OCI-LY7 (cell line): ENCODE measurements around the gene ANAPC5. TPM values are rescaled to one million over a fixed set of nuclear protein-coding genes. Genes with fewer than 3 reads are reported as not detected.

Experiments
- BruUV-seq: library from RNA; stranded (reverse); fragments of 400-500 nt; replicated peaks from 2 replicates; lab custom pipeline; 2021; lab: Mats Ljungman, UMichigan
- CTCF ChIA-PET: fragments of 300-600 bp; sonication (Branson Sonifier 250); formaldehyde crosslinking; loops from one replicate; lab custom pipeline; 2022; ENCODE audit warnings: antibody characterized with exemption; ENCODE audit not compliant: unreplicated experiment; lab: Charles Lee
- POLR2A ChIA-PET: fragments of 300-600 bp; sonication (Branson Sonifier 250); formaldehyde crosslinking; loops from one replicate; lab custom pipeline; 2022; ENCODE audit warnings: antibody characterized with exemption; lab: Charles Lee
- DNase-seq: peaks from one replicate; pipeline ENCODE4 v3.0.0-alpha.2; 2015; ENCODE audit warnings: low spot score
- H2AFZ ChIP-seq: fragments of 200-600 bp; sonication (generic), shearing (Covaris generic); 2 replicates; pipeline ENCODE4 v1.6.1; 2014; ENCODE audit warnings: mild to moderate bottlenecking, antibody characterized with exemption, low read length, moderate library complexity
- H3K27ac ChIP-seq: fragments of 200-600 bp; sonication (generic); 2 replicates; pipeline ENCODE4 v1.5.1; 2014; ENCODE audit warnings: mixed run types, low read depth, mild to moderate bottlenecking, moderate library complexity, low read length, inconsistent platforms; ENCODE audit not compliant: poor library complexity, severe bottlenecking
- H3K36me3 ChIP-seq: fragments of 200-600 bp; sonication (generic); 2 replicates; pipeline ENCODE4 v1.6.1; 2014; ENCODE audit warnings: mild to moderate bottlenecking, antibody characterized with exemption, low read length, moderate library complexity, mixed read lengths; ENCODE audit not compliant: insufficient read depth
- H3K4me1 ChIP-seq: fragments of 200-600 bp; sonication (generic); 2 replicates; pipeline ENCODE4 v1.5.1; 2014; ENCODE audit warnings: mild to moderate bottlenecking, low read length; ENCODE audit not compliant: insufficient read depth, poor library complexity, severe bottlenecking
- H3K4me2 ChIP-seq: fragments of 200-600 bp; sonication (generic); 2 replicates; pipeline ENCODE4 v1.6.1; 2014; ENCODE audit warnings: mild to moderate bottlenecking, low read length
- H3K4me3 ChIP-seq: fragments of 200-600 bp; sonication (generic); 2 replicates; pipeline ENCODE4 v1.5.1; 2014; ENCODE audit warnings: mild to moderate bottlenecking, low read depth, low read length; ENCODE audit not compliant: poor library complexity, severe bottlenecking
- H3K79me2 ChIP-seq: fragments of 200-600 bp; sonication (generic); 2 replicates; pipeline ENCODE4 v1.6.1; 2016; ENCODE audit warnings: low read depth, mild to moderate bottlenecking, low read length, moderate library complexity, mixed read lengths; ENCODE audit not compliant: insufficient read depth
- H3K9me2 ChIP-seq: fragments of 200-600 bp; sonication (generic); 2 replicates; pipeline ENCODE4 v1.6.1; 2016; ENCODE audit warnings: mild to moderate bottlenecking, low read length, mixed read lengths; ENCODE audit not compliant: insufficient read depth
- H3K9me3 ChIP-seq: fragments of 200-600 bp; sonication (generic); 2 replicates; pipeline ENCODE4 v1.6.1; 2014; ENCODE audit warnings: mild to moderate bottlenecking, mixed run types, low read length, mixed read lengths
- H4K20me1 ChIP-seq: fragments of 200-600 bp; sonication (generic); 2 replicates; pipeline ENCODE4 v1.6.1; 2014; ENCODE audit warnings: mild to moderate bottlenecking, antibody characterized with exemption, low read length, moderate library complexity, mixed read lengths; ENCODE audit not compliant: insufficient read depth
- EZH2phosphoT487 ChIP-seq: fragments of 200-600 bp; sonication (generic); IDR thresholded peaks from 2 replicates; pipeline ENCODE4 v1.6.1; 2018; ENCODE audit warnings: low read depth, borderline replicate concordance, mild to moderate bottlenecking, mixed run types, antibody characterized with exemption, low read length, moderate library complexity, mixed read lengths
- intact Hi-C: fragments of 100-400 bp; cut with micrococcal nuclease; formaldehyde crosslinking; loops from one replicate; pipeline ENCODE4 v1.10.0; 2022; ENCODE audit not compliant: unreplicated experiment
- total RNA-seq, 2 experiments: library from RNA; depleted of rRNA in 1 of 2; stranded (reverse); fragments of >200 nt in 1 of 2; shearing (Covaris generic) in 1 of 2; gene quantifications; 2 replicates each; pipeline ENCODE4 v1.2.3, GENCODE V29; 2014 to 2022
- TF ChIP-seq, protein P1 (sequence below): fragments of 200-600 bp; sonication (generic); conservative IDR thresholded peaks from 2 replicates; pipeline ENCODE4 v1.5.1; 2014; ENCODE audit warnings: mild to moderate bottlenecking, antibody characterized with exemption, low read length, moderate library complexity, mixed read lengths

The ANAPC5 gene
- total RNA-seq, 2 experiments from 2014 or later, result 186 to 217 TPM

DNA sequence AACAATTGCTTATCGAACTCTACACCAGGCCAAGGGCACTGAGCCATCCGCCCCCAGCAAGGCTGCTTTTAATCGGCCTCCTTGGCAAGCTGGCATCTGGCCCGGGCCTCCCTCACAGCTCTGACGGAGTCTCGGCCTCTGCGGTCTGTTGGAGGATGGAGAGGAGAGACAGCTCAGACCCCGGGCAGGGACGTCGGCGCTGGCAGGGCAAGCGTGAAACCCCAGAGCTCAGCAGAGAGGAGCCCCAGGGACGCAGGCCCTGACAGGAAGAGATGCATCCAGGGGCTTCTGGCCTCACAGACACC lies 73.2 kb downstream of the ANAPC5 start:
- BruUV-seq, result no TSS peak
- intact Hi-C loops, result no loop called here
- Histone ChIP-seq H3K36me3 (peaks cover 11% of the 10 kb centered on the region), H3K79me2 (no peaks in the 10 kb centered on the region), H3K9me2 (no peaks in the 10 kb centered on the region), H3K4me3 (no peak overlapping the region), H3K9me3 (no peaks in the 10 kb centered on the region), H3K4me2 (no peak overlapping the region), H4K20me1 (0 out of 2 replicates have a peak, but pooled peaks cover 3% of the 10 kb centered on the region), H3K4me1 (no peaks in the 10 kb centered on the region), H3K27ac (no peak overlapping the region), H2AFZ (no peak overlapping the region)
- DNase-seq, result no peak
- no peak for TF ChIP-seq EZH2phosphoT487
- TF ChIP-seq, protein P1, sequence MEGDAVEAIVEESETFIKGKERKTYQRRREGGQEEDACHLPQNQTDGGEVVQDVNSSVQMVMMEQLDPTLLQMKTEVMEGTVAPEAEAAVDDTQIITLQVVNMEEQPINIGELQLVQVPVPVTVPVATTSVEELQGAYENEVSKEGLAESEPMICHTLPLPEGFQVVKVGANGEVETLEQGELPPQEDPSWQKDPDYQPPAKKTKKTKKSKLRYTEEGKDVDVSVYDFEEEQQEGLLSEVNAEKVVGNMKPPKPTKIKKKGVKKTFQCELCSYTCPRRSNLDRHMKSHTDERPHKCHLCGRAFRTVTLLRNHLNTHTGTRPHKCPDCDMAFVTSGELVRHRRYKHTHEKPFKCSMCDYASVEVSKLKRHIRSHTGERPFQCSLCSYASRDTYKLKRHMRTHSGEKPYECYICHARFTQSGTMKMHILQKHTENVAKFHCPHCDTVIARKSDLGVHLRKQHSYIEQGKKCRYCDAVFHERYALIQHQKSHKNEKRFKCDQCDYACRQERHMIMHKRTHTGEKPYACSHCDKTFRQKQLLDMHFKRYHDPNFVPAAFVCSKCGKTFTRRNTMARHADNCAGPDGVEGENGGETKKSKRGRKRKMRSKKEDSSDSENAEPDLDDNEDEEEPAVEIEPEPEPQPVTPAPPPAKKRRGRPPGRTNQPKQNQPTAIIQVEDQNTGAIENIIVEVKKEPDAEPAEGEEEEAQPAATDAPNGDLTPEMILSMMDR, result no peak
- ChIA-PET CTCF (no interaction called here), POLR2A (no interaction called here)

DNA sequence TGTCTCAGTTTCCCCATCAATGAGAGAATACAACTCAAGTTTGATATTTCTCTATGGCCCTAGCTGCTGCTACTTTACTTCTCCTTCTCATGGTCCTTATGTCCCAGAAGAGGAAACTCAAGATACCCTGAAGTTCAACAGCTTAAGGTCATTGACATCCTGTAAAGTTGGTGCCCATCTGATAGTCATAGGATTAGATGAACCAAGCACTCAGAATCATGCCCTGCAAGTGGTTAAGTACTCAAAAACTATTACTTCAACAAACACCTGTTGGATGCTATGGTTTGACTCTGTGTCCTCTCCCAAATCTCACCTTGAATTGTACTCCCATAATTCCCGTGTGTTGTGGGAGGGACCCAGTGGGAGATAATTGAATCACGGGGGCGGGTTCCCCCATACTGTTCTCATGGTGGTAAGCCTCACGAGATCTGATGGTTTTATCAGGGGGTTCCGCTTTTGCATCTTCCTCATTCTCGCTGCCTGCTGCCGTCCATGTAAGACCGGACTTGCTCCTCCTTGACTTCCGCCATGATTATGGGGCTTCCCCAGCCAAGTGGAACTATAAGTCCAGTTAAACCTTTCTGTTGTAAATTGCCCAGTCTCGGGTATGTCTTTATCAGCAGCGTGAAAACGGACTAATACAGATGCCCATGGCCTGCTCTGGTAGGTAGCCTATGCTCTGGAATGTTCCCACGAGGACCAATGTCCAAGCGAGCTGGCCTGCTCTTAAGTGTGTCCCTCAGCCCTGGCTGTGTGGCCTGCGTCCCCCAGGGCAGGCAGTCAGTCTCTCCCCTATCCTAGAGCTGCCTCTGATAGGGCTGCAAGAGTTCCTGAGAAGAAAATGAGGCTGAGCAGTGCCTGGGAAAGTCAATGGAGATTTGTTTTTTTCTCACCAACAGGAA lies 73.8 kb downstream of the ANAPC5 start:
- no peak overlapping the region for H2AFZ ChIP-seq
- peaks cover 17% of the 10 kb centered on the region for H3K36me3 ChIP-seq
- no peaks in the 10 kb centered on the region for H3K9me3 ChIP-seq
- H4K20me1 ChIP-seq, result 0 out of 2 replicates have a peak, but pooled peaks cover 3% of the 10 kb centered on the region
- H3K27ac ChIP-seq, result no peak overlapping the region
- ChIA-PET CTCF (no interaction called here), POLR2A (no interaction called here)
- H3K4me2 ChIP-seq, result no peak overlapping the region
- TF ChIP-seq EZH2phosphoT487, result no peak
- TF ChIP-seq, protein P1, result no peak
- H3K9me2 ChIP-seq, result no peaks in the 10 kb centered on the region
- H3K79me2 ChIP-seq, result no peaks in the 10 kb centered on the region
- BruUV-seq, result no TSS peak
- H3K4me3 ChIP-seq, result no peak overlapping the region
- intact Hi-C loops, result no loop called here
- no peaks in the 10 kb centered on the region for H3K4me1 ChIP-seq
- no peak for DNase-seq

DNA sequence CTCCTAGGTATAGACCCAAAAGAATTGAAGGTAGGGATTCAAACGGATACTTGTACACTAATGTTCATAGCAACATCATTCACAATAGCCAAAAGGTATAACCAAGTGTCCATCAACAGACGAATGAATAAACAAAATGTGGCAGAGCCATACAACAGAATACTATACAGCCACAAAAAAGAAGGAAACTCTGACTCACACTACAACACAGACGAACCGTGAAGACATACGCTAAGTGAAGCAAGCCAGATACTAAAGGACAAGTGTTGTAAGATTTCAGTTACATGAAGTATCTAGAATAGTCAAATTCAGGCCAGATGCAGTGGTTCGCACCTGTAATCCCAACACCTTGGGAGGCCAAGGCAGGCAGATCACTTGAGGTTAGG lies 74.8 kb downstream of the ANAPC5 start:
- H2AFZ ChIP-seq, result no peak overlapping the region
- H3K36me3 ChIP-seq, result peaks cover 18% of the 10 kb centered on the region
- POLR2A ChIA-PET, result interaction anchor here (1.0 kb wide), 1 partner anchor 12 kb away, joined by 3 read pairs; no protein-coding TSS in a partner anchor
- H3K4me1 ChIP-seq, result no peaks in the 10 kb centered on the region
- no peaks in the 10 kb centered on the region for H3K9me3 ChIP-seq
- H3K4me2 ChIP-seq, result no peak overlapping the region
- H3K4me3 ChIP-seq, result no peak overlapping the region
- H3K9me2 ChIP-seq, result no peaks in the 10 kb centered on the region
- CTCF ChIA-PET, result no interaction called here
- intact Hi-C loops, result no loop called here
- H3K27ac ChIP-seq, result no peak overlapping the region
- 0 out of 2 replicates have a peak, but pooled peaks cover 3% of the 10 kb centered on the region for H4K20me1 ChIP-seq
- no TSS peak for BruUV-seq
- DNase-seq, result no peak
- no peaks in the 10 kb centered on the region for H3K79me2 ChIP-seq
- no peak for TF ChIP-seq EZH2phosphoT487
- TF ChIP-seq, protein P1, result no peak
